GM19099 (cell line): ENCODE measurements around the gene TCEA2.

Experiments used
- POLR2A ChIP-seq: IDR thresholded peaks from 3 replicates; pipeline ENCODE4 v1.6.1; 2011; ENCODE audit warnings: low read depth; ENCODE audit not compliant: insufficient read length; ENCODE audit errors: extremely low read depth

Gene TCEA2

DNA sequence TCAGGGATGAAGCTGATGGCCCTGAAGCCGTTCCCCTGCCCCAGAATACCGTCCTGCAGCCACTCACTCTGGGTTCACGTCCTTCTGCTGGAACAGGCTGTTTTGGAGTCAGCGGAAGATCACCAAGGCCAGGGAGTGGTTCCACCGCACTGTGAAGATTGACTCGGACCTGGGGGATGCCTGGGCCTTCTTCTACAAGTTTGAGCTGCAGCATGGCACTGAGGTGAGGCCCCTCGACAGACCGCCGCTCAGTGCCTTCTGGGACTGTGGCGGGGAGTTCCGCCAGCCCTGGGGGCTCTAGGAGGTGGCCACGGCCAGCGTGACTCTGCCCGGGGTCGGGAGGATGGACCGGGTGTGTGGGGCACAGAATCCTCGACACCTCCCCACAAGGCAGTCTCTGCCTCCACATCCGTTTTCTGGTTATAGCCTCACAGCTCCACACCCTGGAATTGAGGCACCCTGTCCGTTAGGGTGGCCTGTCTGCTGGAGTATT, 31.1 kb upstream of the TCEA2 start:
- TF ChIP-seq POLR2A: no peak

DNA sequence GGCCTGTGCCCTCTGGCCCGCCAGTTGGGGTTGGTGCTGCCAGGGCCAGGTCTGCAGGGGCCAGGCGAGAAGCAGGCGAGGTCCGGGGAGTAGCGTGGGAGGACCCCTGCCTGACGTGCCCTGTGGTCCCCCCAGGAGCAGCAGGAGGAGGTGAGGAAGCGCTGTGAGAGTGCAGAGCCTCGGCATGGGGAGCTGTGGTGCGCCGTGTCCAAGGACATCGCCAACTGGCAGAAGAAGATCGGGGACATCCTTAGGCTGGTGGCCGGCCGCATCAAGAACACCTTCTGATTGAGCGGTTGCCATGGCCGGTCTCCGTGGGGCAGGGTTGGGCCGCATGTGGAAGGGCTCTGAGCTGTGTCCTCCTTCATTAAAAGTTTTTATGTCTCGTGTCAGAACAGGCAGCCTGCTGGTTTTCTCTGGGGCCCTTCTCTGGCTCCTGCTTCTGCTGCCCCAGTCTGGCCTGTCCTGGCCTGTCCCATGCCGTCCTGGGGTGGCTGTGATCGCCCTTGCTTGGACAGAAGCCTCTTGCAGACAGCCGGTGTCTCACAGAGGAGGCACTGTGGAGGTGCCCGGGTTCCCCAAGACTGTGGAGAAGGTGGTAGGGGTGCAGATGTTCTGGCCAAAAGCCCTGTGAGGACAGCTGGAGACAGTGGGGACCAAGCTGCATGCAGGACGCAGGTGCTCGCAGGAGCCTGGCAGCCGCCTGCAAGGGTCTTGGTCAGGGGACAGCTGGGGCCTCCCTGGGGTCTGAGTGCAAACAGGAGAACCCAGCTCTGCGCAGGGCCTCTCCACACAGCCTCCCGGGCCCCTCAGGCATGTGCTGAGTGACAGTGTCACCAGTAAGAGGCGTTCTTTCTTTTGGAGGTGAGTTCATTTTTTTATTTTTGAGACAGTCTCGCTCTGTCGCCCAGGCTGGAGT, 30.0 kb upstream of the TCEA2 start:
- TF ChIP-seq POLR2A: no peak

DNA sequence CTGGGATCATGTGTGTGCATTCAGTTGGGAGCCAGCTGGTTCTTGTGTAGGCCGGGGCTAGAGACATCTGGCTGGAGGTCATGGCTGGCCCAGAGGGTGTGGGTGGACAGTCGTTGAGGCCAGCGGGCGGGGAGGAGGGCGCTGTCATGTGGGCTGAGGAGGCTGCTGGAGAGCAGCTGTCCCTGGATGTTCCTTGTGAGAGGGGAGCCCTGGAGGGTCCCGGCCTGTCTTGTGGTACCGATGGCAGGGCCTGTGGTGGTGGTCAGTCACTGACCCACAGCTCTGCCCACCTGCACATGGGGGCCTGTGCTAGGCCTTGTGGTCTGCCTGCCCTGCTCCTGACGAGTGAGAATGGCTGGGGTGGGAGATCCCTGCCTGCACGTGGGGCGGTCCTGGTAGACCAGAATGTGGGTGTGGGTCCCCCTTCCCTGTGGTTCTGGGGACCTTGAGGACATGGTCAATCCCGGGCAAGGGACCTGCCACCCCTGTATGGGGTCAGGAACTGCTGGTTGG, 29.0 kb upstream of the TCEA2 start:
- no peak for TF ChIP-seq POLR2A

DNA sequence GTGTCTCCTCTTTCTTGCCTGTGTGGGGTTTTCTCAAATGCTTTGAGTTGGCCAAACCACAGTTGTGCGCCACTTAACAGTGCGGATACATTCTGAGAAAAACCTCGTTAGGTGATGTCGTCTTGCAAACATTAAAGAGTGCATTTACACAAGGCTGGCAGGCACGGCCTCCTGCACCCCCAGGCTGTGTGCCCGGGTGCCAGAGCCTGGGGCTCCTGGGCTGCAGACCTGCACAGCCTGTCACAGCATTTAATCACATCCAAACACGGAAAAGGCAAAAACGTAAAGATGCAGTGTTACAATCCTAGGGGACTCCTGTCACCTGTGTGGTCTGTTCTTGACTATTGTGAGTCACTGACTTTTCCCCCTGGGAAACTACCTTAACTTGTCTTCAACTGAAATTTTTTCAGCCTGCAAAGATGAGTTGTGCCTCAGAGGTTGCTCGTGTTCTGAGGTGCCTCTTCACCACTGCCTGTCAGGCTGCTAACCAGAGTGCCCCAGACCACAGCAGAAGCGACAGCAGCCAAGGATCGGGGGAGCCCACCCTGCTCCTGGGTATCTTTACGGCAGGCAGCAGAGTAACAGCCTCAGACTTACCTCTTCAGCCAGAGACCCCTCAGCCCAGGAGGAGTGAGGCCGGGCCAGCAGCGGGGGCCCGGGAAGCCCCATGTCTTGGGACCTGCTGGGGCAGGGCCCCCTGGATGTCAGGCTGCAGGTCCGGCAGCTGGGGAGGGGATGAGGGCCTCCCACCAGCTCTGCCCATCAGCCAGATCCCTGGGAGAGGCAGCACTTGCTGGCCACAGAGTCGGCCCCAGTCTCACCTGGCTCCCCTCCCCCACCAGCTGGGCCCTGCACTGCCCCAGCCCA, 27.7 kb upstream of the TCEA2 start:
- no peak for TF ChIP-seq POLR2A

DNA sequence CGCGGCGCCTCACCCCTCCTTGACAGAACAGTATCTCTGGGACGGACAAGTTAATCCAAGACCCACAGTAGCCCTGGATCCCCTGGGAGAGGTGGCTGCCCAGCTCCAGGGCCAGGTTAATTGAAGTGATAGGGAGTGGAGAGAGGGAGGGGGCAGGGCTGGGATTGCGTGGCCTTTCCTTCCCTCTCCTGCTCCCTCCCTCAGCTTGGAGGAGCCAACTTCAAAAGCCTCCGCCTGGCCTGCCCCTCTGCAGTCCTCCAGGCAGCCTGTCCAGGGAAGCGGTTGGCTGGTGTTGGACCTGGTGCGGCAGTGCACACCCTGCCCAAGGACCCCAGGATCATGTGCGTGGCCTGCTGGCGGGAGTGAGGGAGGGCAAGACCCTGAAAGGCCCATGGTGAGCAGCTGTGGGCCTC, 27.1 kb upstream of the TCEA2 start, which contains the start of gene C20orf204:
Gene C20orf204 (plus strand): TSS at position 250 of the 413 bp plus-strand sequence. CDS start 142 bp downstream, at position 392.
- peak; percentile 0 for TF ChIP-seq POLR2A

DNA sequence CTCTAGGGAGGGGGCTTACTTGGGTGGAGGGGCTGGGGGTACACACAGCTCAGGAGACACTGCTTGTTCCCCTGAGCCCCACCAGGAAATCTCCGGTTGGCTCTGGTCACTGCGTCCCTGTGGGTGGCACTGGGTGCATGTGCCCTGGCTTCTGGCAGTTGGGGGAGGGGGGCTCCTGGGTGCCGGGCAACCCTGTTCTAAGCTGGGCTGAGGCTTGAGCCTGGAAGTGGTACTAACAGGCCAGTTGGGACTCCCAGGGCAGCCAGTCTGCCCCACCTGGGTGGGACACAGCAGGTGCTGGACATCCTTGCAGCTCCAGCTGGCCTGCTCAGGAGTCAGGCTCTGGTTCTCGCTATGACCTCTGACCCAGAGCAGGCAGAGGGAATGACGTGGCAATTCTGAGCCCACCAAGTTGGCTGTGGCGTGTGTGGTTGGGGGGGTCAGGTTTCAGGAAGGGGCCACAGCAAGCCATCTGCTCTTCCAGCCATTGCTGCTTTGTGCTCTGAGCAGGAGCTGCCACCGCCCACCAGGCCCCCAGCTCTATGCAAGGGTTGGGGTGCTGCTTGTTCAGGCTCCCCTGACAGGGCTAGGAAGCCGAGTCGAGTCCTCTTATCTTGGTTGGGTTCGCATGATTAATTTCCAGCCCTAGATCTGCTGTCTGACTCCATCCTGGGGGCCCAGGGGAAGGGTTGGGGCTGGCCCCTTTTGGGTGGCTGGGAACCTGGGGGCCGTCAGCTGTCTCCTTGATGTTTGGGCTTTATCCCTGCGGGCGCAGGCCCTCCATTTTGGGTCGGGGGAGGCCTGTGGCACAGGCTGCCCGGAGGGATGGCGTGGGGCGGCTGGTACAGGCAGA, 26.4 kb upstream of the TCEA2 start:
- TF ChIP-seq POLR2A: no peak

DNA sequence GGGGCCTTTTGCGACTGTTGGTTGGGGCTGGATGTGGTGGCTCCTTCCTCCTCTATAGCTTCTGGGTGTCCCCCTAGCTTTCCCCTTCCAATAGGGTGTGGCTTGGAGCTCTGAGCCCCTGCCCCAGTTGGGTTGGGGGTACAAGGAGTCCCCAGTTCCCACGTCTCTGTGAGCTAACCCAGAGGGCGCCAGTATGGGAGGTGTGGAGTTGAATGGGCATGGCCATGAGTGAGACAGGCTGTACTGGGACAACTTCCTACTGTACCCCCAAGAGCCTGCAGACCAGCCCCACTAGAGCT, 25.9 kb upstream of the TCEA2 start:
- TF ChIP-seq POLR2A: no peak

DNA sequence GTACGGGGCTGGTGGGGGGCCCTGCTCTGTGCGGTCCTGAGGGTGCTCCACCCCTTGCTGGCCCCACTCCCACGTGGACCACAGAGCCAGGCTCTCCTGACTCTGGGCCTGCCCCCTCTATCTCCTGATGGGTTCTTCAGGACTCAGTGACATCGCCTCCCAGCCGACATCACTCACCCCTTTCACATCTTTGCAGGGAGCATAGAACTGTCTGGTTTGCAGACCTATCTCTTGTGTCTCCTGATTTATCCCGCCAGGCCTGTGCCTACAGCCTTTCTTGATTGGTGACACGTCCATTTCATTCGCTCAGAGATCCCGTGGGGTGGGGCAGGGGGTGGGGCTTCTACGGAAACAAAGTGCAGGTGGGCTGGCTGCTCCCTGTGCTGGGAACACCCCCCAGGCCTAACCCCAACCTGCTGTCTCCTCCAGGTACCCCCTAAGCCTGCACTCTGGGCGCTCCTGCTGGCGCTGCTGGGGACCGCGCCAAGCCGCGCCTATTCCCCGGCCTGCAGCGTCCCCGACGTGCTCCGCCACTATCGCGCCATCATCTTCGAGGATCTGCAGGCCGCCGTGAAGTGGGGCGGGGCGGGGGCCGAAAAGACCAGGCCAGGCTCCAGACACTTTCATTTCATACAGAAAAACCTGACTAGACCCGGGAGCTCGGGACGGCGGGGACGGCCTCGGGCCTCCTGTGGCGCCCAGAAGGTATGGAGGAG, 25.3 kb upstream of the TCEA2 start:
- peak; percentile 34 for TF ChIP-seq POLR2A

DNA sequence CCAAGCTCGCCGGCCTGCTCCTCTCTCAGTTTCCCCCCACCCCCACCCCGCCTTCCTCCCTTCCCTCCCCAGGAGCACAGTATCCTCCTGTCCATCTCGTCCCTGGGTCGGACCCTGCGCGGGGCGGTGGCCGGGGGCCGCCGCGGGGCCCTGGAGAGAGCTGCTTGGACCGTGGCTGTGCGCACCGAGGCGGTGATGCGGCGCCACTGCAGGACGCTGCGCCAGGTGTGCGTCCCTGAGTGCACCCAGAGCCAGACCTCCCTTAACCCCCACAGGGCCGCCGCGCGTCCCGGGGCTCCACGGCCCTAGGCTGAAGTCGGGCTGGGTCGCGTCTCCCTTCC, 24.8 kb upstream of the TCEA2 start:
- TF ChIP-seq POLR2A: peak; percentile 13

DNA sequence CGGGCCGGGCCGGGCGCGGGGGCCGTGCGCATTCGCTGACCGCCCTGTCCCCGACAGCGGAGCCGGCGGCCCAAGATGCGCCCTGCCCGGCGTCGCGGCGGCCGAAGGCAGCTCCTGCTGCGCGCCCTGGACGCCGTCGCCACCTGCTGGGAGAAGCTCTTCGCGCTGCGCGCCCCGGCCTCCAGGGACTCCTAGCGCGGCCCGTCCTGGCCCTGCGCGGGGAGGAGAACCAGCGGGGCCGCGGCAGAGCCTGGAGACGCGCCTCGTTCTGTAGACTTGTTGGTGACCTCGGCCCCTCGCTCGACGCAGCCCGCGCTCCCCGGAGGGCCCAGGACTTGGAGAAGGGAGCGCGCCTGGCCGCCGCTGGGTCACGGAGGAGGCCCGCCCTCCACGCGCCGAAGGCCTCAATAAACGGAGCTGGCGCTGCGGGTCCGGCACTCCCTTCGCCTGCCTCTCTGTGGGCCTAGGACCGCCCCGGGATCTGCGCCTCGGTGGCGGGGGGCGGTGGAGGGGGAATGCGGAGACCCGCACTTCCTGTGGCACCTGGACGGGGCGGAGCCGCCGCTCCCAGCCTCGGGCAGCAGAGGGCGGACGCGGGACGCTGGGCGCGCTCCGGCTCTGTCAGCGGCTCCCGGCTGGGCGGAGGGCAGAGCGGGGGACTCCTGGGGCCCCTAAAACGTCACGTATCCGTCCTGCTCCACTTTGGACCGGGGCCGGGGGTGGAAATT, 24.3 kb upstream of the TCEA2 start:
- TF ChIP-seq POLR2A: peak; percentile 45

DNA sequence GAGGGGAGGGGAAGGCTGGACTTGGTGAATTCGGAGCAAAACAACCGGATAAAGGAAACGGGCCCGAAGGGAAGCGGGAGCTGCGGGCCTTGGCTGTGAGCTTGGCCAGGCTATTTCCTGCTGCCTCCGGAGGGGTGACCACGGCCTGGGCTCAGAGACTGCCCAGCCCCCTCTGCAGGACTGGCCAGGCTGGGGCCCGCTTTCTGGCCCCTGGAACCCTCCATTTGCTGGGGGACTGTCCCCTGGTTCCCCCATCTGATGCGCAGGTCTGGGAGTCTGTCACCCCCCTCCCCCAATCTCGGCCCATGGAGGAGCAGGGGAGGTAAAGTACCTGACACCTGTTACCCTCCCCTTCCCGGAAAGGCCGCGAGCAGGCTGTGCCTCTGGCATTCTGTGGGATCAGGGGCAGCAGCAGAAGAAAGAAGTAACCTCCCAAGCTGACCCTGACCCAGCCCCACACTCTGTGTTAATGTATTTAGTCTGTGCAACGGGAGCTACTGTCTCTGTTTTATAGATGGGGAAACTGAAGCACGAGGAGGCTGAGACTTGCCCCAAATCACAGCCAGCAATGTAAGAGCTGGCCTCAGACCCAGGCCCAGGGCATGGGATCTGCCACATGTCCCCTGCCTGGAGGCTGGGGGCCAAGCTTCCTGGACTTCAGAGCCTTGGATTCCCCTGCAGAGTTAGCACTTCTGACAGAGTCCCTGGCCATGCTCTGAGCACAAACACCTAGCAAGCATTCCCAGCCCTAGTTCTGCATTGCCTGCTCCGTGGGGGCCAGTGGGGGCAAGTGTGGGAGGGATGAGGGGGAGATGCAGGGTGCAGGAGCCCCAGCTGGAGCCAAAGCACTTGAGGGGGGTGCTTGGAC, 23.5 kb upstream of the TCEA2 start:
- TF ChIP-seq POLR2A: no peak

DNA sequence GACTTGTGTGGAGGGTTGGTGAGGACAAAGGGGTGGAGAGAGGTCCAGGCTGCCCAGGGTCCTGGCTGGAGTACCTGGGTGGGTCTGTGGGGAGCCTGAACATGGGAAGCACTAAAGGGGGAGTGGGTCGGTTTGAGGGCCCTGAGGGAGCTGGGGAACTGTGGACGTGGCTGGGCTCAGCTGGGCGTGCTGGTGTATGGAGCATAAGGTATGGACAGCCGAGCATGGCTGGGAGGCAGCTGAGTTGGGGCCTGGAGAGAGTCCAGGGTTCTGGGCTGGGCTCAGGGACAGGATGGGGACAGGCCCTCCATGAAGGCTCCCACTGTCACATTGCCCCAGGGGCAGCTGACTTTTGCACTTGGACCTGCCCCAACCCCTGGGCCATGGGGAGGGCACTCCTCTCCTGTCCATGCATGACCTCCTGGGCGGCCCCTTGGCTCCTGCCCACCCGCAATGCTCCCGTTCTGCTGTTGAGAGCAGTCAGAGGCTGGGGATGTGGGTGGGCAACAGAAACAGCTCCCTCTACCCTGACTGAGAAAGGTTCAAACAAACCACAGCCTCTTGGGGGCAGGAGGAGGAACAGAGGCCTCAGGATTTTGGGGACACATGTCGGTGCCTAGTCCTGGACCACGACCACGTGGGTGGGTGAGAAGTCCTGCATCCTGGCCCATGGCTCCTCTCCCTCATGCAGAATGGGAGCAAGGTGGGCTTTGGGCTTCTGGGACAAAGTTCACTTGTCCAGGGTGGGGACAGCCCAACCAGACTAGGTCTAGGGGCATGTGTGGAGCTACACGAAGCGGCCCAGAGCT, 22.6 kb upstream of the TCEA2 start:
- no peak for TF ChIP-seq POLR2A
